HG03175 (cell line): Measurements from ENCODE around the gene GRK2.
"Not testable (repeated sequence)": the region's sequence is repeated elsewhere in the genome, so short reads cannot be mapped to it uniquely, and the experiment has no call there.

ENCODE experiments used
- ATAC-seq: cut with Tn5 transposase; IDR thresholded peaks from one replicate; pipeline ENCODE4 v1.9.1; 2021; ENCODE audit warnings: mild to moderate bottlenecking, moderate library complexity; ENCODE audit not compliant: unreplicated experiment

Gene GRK2

DNA sequence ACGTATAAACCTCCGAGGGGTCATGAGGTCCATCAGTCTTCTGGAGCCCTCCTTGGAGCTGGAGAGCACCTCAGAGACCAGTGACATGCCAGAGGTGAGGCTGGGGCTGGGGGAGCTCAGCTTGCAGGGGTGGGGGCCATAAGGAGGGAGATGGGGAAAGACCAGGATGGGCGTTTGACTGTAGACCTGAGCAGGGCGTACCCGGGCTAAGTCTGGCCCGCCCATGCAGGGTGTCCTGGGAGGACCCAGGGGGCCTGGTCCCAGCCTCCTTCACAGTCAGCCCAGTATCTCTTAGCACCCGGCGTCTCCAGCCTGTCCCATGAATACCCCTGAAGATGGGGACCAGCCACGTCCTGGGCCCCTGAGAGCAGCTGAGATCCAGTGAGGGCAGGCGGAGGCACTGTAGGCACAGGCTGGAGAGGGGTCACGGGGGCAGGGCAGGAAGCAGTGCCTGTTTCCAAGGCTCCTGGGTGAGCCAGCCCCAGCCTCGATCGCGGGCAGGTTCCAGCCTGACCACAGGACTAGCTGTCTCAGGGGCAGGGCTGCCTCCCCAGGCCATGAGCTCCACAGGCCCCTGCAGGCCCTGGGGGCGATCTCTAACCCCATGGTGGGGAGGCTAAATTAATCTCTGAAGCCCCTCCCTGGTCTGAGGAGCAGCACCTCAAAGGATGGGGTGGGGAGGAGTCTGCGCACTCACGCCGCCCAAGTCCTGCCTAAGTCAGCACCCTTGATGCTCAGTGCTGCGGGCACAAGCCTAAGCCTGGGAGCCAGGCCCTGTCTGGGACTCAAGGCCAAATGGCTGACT, 44.2 kb downstream of the GRK2 start:
- ATAC-seq = no peak

DNA sequence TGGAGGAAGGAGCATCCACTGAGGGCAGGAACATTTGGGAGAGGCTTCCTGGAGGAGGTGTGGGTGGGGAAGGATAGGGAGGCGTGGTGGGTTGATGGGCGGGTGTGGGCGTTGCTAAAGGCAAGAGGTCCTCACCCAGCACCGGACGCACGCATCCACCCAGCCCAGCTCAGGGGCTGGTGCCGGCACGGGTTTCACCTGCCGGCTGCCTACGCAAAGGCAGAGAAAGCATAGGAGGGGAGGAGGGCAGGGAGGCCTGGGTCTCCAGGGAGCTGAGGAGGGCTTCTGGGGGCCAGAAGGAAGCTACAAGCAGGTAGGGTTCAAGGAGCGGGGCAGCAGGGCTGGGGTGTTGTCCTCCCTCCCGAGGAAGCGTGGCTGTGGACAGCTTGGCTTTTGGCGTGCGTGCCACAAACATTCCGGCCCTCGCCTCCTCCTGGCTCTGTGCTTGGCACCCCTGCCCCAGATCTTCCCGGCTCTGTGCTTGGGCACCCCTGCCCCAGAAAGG, 44.8 kb downstream of the GRK2 start:
- ATAC-seq = no peak

DNA sequence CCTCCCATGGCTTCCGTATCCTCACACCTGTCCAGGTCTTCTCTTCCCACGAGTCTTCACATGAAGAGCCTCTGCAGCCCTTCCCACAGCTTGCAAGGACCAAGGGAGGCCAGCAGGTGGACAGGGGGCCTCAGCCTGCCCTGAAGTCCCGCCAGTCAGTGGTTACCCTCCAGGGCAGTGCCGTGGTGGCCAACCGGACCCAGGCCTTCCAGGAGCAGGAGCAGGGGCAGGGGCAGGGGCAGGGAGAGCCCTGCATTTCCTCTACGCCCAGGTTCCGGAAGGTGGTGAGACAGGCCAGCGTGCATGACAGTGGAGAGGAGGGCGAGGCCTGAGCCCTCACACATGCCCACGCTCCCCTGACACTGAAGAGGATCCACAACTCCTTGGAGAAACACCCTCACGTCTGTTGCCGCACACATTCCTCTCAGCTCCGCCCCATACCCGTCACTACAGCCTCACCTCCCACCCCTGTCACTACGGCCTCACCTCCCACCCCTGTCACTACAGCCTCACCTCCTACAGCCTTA, 45.3 kb downstream of the GRK2 start:
- ATAC-seq = no peak

DNA sequence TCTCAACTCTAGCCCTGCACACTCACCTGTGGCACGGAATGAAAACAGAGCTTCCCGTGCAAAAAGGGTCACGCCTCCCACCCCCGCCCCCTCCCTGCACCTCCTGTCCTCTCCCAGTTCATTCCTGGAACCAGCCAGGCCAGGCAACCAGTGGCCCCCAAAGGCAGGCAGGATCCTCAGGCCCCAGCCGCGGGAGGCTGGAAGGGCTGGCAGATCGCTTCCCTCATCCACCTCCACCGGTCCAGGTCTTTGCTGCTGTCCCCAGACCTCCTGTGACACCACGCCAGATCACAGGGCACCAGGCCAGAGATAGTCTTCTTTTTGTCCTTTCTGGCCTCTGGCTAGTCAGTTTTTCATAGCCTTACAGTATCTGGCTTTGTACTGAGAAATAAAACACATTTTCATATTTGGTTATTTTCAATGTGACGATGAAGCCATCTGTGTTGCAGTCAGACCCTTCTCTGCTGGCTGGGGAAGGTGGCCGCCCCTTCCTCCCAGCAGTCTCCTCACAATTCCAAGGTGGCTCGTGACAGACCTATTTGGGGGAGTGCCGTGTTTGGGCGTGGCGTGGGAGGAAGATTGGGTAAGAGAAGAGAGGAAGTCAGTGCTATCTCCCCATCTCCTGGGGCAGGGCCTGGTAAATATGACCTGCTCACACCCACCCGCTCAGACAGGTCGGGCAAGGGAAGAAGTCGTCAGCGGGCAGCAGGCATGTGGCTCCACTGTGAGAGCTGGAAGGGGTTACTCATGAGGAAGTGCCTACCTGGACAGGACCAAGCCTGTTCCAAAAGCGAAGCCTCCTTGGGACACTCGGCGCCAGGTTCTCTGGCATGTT, 46.1 kb downstream of the GRK2 start:
- no peak for ATAC-seq

DNA sequence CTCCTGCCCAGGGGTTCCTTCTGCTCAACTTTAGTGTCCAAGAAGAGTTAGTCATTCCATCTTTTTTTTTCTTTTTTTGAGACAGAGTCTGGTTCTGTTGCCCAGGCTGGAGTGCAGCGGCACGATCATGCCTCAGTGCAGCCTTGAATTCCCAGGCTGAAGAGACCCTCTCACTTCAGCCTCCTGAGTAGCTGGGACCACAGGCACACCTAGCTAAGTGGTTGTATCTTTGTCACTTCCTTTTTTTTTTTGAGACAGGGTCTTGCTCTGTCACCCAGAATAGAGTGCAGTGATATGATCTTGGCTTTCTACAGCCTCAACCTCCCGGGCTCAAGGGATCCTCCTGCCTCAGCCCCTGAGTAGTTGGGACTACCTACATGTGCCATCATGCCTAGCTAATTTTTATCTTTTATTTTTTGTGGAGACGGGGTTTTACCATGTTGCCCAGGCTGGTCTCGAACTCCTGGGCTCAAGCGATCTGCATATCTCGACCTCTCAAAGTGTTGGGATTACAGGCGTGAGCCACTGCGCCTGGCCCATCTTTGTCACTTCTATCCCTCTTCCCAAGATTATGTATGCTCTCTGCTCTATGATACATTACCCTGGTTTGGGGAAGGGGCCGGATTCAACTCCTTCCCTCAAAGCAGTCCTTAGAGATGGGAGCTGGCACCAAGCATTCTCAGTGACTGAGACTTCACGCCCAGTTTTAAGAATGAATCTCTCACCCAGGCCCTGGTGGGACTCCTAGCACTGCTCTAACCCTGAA, 47.0 kb downstream of the GRK2 start:
- no peak for ATAC-seq

DNA sequence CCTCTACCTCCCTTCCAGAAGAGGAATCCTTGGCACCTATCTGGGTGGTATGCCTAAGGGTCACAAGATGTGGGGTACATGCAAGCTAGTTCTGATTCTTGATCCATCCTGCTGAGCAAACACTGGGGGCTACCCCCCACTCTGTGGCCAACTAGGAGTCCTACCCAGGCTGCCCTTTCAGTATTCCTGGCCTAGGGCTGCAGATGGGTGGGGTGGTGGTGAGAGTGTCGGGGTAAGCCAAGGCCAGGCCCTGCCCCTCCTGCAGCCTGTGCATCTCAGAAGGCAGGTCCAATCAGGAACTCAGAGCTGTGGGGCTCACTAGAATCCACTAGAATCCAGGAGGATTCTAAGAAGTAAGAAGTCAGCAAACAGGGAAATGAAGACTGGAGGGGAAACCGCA, 47.9 kb downstream of the GRK2 start:
- ATAC-seq = no peak

DNA sequence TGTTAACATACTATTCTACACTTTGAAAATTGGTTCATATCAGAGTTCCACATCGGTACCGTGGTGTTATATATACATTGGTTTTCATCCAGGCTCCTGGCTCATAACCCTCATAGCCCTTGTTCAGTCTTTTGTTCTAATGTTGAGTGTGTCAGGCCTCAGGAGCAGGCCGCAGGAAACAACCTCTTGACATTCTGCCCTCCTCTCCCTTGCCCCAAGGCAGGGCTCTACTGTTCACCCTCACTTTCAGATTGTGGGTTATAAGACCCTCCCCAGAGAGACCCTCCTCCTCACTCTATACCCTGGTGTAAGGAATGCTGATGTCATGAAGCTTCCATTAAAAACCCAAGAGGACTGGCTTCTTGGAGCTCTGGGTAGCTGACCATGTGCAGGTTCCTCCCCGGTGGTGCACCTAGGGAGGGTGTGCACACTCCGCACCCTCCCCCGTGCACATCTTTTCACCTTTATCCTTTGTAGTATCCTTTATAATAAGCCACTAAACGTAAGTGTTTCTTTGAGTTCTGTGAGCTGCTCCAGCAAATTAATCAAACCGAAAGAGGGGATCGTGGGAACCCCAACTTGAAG, 49.1 kb downstream of the GRK2 start:
- ATAC-seq = no peak

DNA sequence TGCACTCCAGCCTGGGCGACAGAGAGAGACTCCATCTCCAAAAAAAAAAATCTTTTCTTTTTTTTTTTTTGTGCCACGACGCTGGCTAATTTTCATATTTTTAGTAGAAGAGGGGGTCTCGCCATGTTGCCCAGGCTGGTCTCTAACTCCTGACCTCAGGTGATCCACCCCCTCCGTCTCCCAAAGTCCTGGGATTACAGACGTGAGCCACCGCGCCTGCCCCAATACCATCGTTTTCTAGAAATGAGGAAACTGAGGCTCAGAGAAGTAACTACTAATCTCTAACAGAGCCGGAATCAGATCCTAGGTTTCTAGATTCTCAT, 50.6 kb downstream of the GRK2 start:
- ATAC-seq = no peak

DNA sequence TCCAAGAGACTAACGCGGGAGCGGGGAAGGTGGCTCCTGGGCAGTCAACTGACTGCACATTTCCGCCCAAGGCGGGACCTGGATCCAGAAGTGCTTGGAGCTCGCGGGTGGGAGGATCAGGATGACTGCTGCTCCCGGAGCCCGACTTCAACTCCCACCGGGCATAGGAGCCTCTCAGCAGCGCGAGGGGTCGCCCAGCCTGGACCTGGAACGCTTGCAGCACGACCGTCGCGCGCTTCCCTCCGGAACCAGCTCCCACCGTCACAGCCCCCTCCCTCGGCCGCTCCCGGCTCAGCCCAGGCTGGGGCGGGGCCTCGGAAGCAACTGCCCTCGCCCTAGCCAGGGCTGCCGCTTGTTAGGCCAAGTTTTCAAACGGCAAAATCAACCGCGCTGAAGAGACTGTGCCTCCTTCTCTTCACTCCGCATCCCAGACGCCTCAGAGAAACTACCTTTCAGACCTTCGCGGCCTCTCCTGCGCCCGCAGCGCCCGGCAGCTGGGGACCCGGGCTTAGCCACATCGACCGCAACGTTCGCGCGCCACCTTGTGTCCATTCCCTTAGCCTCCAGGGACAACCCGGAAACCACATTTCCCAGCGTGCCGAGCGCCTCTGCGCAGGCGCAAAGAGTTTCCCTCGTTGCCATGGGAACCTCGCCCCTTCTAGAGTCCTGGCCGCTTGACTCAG, 51.1 kb downstream of the GRK2 start:
- peak; percentile 89 for ATAC-seq

DNA sequence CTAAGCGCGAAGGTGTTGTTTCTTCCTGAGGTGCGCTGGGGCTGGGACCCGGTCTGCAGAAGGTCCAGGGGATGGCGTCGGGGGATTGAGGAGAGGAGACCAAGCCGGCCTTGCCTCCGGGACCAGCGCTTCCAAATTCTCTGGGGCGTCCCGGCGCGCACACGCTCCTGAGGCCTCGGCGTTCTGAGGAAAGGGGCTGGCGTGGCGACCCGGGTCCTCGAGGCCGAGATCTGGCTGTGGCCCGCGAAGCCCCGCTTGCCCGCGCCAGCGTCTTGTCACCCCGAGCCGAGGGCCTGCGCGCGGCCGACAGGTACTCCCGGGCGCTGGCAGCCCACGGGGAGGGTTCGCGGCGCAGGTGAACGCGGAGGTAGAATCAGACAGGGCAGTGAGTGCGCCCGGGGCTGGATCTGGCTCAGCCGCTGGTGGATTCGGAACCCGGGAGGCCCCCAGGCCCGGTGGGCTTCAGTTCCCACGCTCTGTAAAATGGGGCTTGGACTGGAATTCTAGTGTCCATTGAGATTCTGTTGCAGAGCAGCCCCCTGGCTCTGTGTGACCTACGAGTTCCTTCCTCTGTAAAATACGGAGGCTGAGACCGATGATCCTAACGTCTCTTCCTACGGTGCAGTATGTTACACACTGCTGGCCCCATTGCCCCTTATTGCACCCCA, 51.7 kb downstream of the GRK2 start:
- ATAC-seq = no peak

DNA sequence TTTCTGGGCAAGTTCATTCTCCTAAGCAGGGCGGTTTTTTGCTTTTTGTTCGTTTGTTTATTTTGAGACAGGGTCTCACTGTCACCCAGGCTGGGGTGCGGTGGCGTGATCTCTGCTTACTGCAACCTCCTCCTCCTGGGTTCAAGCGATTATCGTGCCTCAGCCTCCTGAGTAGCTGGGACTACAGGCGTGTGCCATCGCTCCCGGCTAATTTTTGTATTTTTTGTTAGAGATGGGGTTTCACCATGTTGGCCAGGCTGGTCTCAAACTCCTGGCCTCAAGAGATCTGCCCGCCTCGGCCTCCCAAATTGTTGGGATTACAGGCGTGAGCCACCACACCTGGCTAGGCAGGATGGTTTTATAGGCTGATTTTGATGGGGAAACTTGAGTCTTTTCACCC, 52.6 kb downstream of the GRK2 start:
- not testable (repeated sequence) for ATAC-seq

DNA sequence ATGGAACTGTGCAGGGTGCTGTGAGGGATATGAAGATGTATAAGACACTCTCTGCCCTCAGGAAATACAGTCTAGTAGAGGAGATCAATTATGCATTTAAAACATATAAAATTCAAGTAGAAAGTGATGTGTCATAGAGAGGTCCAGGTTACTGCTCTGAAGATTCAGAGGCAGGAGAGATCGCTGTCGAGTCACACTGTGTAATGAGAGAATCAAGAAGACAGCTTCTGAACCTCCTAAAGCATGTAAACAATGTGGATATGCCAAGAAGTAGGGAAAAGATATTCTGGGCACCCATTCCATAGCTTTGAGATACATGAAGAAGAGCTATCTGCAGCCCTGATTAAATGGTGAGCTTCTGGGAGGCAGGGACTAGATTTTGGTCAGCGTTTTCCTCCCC, 53.7 kb downstream of the GRK2 start:
- ATAC-seq = no peak

DNA sequence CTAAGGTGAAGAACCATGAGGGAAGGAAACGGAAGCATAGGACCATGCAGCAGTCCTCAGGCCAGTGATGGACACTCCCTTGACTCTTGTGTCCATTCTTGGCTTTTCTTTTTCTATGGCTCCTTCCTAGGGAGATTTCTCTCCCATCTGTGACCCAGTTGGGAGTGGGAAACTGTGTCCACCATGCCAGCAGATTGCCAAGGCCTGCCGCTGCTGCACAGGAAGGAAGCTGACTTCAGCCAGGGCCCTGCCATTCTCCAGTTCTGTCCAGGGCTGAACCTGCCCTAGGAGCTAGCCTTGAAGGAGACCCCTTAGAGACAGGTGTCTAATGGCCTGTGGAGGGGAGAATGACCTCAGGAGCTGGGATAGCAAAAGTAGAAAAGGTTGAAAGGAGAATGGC, 54.4 kb downstream of the GRK2 start:
- ATAC-seq = no peak

DNA sequence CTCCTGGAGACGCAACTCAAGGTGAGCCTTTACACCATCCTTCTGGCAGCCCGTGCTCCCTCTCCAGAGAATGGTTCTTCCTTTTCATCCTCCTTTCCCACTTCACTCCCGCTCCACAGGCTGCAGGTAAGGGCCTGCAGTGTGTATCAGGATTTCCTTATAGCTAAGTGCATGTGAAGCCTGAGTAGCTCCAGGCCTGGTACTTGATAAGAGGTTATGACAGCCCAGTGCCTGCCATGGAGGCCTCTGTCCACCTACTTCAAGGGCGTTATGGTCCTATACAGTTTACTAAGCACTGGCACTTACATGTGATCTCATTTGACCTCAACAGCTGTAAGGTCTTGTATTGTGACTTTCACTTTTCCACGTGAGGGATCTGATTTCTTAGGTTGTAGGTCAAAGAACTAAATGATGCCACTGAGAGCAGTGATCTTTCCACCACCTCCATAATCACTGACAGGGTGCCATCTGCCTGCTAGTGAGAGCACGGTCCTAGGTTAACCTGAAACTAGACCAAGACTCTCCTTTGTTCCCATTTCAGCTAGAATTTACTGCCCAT, 55.1 kb downstream of the GRK2 start:
- ATAC-seq = no peak

DNA sequence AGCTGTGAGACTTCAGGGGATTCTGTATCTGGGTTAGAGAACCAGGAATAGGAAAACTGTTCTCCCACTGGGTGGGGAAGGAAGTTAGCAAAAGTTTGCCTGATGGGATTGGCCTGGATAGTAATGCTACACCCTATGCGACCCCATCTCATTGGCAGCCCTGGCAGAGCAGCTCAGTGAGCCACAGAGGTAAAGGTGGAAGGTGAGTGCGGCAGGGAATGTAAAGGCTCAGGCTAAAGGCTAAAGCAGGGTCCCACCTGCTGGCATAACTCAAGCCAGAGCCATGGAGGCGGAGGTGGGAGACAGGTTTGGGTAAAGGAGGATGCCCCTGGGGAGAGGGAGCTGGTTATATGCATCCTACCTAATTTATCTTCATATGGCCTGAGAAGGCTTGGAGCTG, 55.8 kb downstream of the GRK2 start:
- ATAC-seq = no peak

DNA sequence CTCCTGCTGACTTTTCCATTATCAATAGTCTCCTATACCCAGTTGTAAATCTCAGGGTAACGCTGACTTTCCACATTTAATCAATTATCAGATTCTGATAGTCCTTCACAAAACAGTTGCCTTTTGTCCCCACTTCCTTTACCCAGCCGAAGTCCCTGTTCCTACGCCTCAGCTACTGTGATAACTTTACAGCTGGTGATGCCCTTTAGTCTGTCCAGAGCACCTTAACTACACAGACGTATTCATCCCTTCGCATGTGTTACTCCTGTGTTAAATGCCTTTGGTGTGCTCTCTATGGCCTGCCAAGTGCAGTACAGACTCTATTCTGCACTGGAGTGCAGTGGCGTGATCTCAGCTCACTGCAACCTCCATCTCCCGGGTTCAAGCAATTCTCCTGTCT, 57.3 kb downstream of the GRK2 start:
- ATAC-seq = no peak

DNA sequence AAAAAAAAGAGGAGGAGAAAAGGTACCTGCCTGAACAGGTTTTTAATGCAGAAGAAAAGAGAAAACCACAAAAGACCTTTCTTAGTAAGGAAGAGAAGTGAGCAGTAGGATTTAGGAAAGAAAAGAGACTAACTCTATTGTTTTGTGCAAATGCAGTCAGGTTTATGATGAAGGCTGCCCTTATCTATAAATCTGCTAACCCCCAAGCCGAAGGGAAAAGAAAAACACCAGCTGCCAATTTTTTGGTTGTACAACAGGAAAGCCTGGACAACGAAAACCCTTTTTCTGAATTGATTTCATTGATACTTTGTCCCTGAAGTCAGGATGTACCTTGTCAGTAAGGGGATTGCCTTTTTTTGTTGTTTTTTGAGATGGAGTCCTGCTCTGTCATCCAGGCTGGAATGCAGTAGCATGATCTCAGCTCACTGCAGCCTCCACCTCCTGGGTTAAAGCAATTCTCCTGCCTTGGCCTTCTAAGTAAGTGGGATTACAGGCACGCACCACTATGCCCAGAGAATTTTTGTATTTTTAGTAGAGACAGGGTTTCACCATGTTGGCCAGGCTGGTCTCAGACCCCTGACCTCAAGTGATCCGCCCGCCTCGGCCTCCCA, 65.9 kb downstream of the GRK2 start:
- ATAC-seq = no peak
